ENCODE measurements around the gene PBX1. TPM values are rescaled to one million over a fixed set of nuclear protein-coding genes. Genes with fewer than 3 reads are reported as not detected.
A peak's percentile ranks its signal among the peaks of the same experiment; 100 is the strongest.

Gene PBX1
- total and polyA plus RNA-seq, 2 of the 4 experiments (the other 2 are of a cell fraction) = 13.9 to 17.9 TPM

DNA sequence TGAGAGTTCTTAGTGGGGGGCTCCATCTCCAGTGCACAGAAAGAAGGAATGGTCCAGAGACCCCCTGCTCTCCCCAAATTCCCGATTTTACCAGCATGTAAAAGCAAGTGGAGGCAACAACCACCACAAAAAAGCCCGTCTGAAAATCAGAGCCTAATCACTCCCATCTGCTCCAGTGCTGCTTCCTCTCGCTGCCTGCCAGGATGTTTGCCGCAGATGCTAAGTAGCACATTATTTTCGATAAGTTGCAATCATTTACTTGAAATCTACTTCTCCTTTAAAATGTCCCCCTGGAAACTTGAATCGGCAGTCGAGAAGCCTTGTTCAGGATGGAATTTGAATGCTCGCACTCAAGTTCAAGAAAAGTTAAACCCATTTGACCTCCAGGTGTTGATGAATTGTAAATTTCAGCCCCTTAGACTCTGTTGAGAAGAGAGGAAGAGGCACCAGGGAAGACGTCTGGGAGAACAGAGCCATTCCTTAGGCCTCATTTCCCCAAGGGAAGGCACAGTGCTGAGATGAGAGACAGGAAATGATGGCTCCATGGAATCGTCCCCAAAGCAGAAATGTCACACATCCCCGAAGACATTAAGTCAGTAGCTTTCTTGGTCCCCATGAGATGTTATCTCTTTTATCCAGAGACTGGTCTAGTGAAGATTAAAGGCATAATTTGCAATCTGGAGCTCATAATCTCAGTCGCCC, 221.3 kb downstream of the PBX1 start (continued):
- no peak for TF ChIP-seq CTCF (conservative IDR thresholded peaks at IDR 0.05; ENCODE audit: low read depth, low read length)

DNA sequence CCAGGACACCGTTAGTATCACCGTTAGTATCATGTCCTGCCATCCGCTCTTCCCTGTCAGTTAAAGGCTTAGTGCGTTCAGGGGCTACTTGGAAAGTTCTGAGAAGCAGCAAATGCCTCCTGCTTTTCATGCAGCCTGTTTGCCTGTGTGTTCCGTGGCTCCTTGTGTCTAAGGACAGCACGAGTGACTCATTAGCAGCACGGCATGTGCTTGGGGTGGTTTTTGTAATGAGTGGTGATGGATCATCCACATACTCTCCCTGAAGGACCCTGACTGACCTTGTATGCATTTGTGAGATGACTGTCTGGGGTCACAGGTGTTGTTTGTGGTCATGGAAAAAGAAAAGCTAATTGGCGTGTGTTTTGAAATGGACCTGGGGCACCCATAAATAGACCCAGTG, 221.9 kb downstream of the PBX1 start:
- peaks cover 2% of the 10 kb centered on the region; the same call in 1 of the 2 replicates for H3K36me3 ChIP-seq (ENCODE audit: control insufficient read depth, insufficient read depth, low read length)
- H3K56ac ChIP-seq (ENCODE audit: extremely low read depth, insufficient read depth, low read length) = peak overlapping the region; percentile 55; the same call in 1 of the 2 replicates
- ChIA-PET POLR2A (ENCODE audit: unreplicated experiment) (no interaction called here), CTCF (interaction anchor here (1.1 to 1.4 kb wide), 2 partner anchors 8 to 179 kb away, joined by 4 to 7 read pairs; no protein-coding TSS in a partner anchor)
- peaks cover 8 to 22% of the 10 kb centered on the region in 2 experiments; a peak in 2 of 4 replicates for H3K79me1 ChIP-seq (ENCODE audit: low read depth in 1 of 2, low read length in 2 of 2)
- ATAC-seq (ENCODE audit: low read depth) (peak; percentile 88), DNase-seq (peak; percentile 94)
- H3K4me1 ChIP-seq (ENCODE audit: control insufficient read depth, insufficient read depth, low read length) = peaks cover 25% of the 10 kb centered on the region
- intact Hi-C loops (cut with micrococcal nuclease) (no loop called here), dilution Hi-C loops (cut with HindIII; ENCODE audit: low sequenced_read_pairs, unreplicated experiment) (no loop called here), in situ Hi-C loops (cut with MboI; ENCODE audit: low sequenced_read_pairs) (loop anchor here (10.0 kb wide), 2 partner anchors 166 to 216 kb away; no protein-coding TSS in a partner anchor)
- H4K20me1 ChIP-seq (ENCODE audit: insufficient read depth, low read length) = no peaks in the 10 kb centered on the region
- peak overlapping the region; percentile 90 for H3K4ac ChIP-seq (ENCODE audit: low read depth, low read length)
- H3K4me2 ChIP-seq (ENCODE audit: low read depth, low read length) = peak overlapping the region; percentile 18
- H2AK5ac ChIP-seq (ENCODE audit: low read depth, low read length) = peak overlapping the region; percentile 91
- H2BK5ac ChIP-seq (ENCODE audit: low read depth, low read length, poor library complexity, severe bottlenecking) = peak overlapping the region; percentile 78
- peak overlapping the region; percentile 85 for H4K91ac ChIP-seq (ENCODE audit: insufficient read depth, low read depth, low read length)
- peak overlapping the region; percentile 88 for H3K14ac ChIP-seq (replicated peaks; ENCODE audit: low read depth, low read length)
- peak overlapping the region; percentile 94 for H2BK20ac ChIP-seq (ENCODE audit: low read depth, low read length)
- H3K9ac ChIP-seq (ENCODE audit: low read depth, low read length) = peak overlapping the region; percentile 50; the same call in 1 of the 2 replicates
- H2AK9ac ChIP-seq (replicated peaks; ENCODE audit: low read depth, low read length, poor library complexity) = no peak overlapping the region
- H3K9me1 ChIP-seq (ENCODE audit: insufficient read depth, low read length) = peaks cover 6% of the 10 kb centered on the region; the same call in 1 of the 2 replicates
- H4K5ac ChIP-seq (ENCODE audit: low read depth, low read length) = peak overlapping the region; percentile 73; the same call in 1 of the 2 replicates
- no peaks in the 10 kb centered on the region for H3K27me3 ChIP-seq (ENCODE audit: control insufficient read depth, insufficient read depth, low read length)
- peak overlapping the region; percentile 35 to 95 for H4K8ac ChIP-seq (ENCODE audit: low read depth in 2 of 2, low read length in 2 of 2)
- peak overlapping the region; percentile 89; the same call in 1 of the 2 replicates for H3K18ac ChIP-seq (ENCODE audit: low read depth, low read length)
- peak overlapping the region; percentile 73 for H2AFZ ChIP-seq (replicated peaks; ENCODE audit: low read length, poor library complexity)
- 40% methylated on average over 4 of the region's 8 CpGs; no CpG with 5 or more reads in 1 of the 2 experiments for WGBS, 2 experiments (ENCODE audit: extremely low coverage in 2 of 2, insufficient read length in 1 of 2)
- no peak overlapping the region for H3K4me3 ChIP-seq (ENCODE audit: insufficient read depth, low read depth, low read length)
- H2BK120ac ChIP-seq (ENCODE audit: low read depth, low read length) = peak overlapping the region; percentile 92
- H3K9me3 ChIP-seq (ENCODE audit: control insufficient read depth, insufficient read depth, low read length) = no peaks in the 10 kb centered on the region
- H2BK15ac ChIP-seq (ENCODE audit: low read depth, low read length) = peak overlapping the region; percentile 78
- peak overlapping the region; percentile 8; the same call in 1 of the 2 replicates for H3K27ac ChIP-seq (ENCODE audit: insufficient read depth, low read length)
- BruUV-seq (replicated peaks) = no TSS peak
- H3K23ac ChIP-seq (ENCODE audit: low read depth, low read length) = peak overlapping the region; percentile 81
- TF ChIP-seq SMC3 (IDR thresholded peaks at IDR 0.05; ENCODE audit: low read depth, low read length) (peak; percentile 19; the same call in 1 of the 2 replicates), MAZ (IDR thresholded peaks at IDR 0.05; ENCODE audit: borderline replicate concordance, low read depth, low read length) (no peak), RAD21 (IDR thresholded peaks at IDR 0.05; ENCODE audit: low read length) (peak; percentile 29; the same call in 1 of the 2 replicates), BHLHE40 (IDR thresholded peaks at IDR 0.05; ENCODE audit: low read depth, low read length) (peak; percentile 98), NFE2L2 (IDR thresholded peaks at IDR 0.05; ENCODE audit: low read depth, low read length) (no peak), POLR2A (IDR thresholded peaks at IDR 0.05; ENCODE audit: low read depth, low read length) (peak; percentile 23; the same call in 1 of the 2 replicates), RFX5 (IDR thresholded peaks at IDR 0.05; ENCODE audit: low read depth, low read length) (no peak), CEBPB (IDR thresholded peaks at IDR 0.05; ENCODE audit: low read depth, low read length) (peak; percentile 53), RCOR1 (IDR thresholded peaks at IDR 0.05; ENCODE audit: insufficient replicate concordance, low read length) (peak; percentile 76), MAFK (IDR thresholded peaks at IDR 0.05; ENCODE audit: low read depth, low read length) (no peak), USF2 (IDR thresholded peaks at IDR 0.05; ENCODE audit: low read depth, low read length) (no peak), CHD1 (IDR thresholded peaks at IDR 0.05; ENCODE audit: low read depth, low read length) (no peak), FOS (IDR thresholded peaks at IDR 0.05; ENCODE audit: low read depth, low read length) (peak; percentile 95)
